Activated T-cell treated with anti-CD3 and anti-CD28 coated beads, Interleukin-2, amount 50 U/mL, for 72 hours (primary cell): ENCODE measurements around the gene HIP1. TPM values are rescaled to one million over a fixed set of nuclear protein-coding genes. Genes with fewer than 3 reads are reported as not detected.

ENCODE experiments used
- ATAC-seq, 2 donors: fragments of 150-1000 bp; cut with Tn5 transposase; replicated peaks in 1 of 2; 2 replicates each; pipeline ENCODE4 v1.10.0; 2021; ENCODE audit warnings: moderate library complexity in 2 of 2, mild to moderate bottlenecking in 1 of 2
- DNase-seq, 2 donors: peaks; one replicate each; pipeline ENCODE4 v3.0.0; 2021 to 2022; ENCODE audit warnings: mixed read lengths in 1 of 2
- H3K27ac Mint-ChIP-seq: one replicate; pipeline ENCODE4 v1.8.0; 2022; ENCODE audit warnings: mild to moderate bottlenecking, moderate library complexity, mixed read lengths
- H3K27me3 Mint-ChIP-seq: one replicate; pipeline ENCODE4 v1.8.0; 2022; ENCODE audit warnings: low read depth, mixed read lengths
- H3K36me3 Mint-ChIP-seq, 2 donors: one replicate each; pipeline ENCODE4 v1.8.0; 2022; ENCODE audit warnings: mixed read lengths in 2 of 2, mild to moderate bottlenecking in 1 of 2; ENCODE audit not compliant: insufficient read depth in 2 of 2
- H3K4me1 Mint-ChIP-seq: one replicate; pipeline ENCODE4 v1.8.0; 2022; ENCODE audit warnings: low read depth, mixed read lengths
- H3K4me3 Mint-ChIP-seq, 2 donors: one replicate each; pipeline ENCODE4 v1.8.0; 2022; ENCODE audit warnings: mild to moderate bottlenecking in 2 of 2, mixed read lengths in 2 of 2, moderate library complexity in 2 of 2
- H3K9me3 Mint-ChIP-seq, 2 donors: one replicate each; pipeline ENCODE4 v1.8.0; 2022; ENCODE audit warnings: mixed read lengths in 2 of 2
- total RNA-seq, 2 donors: library from RNA; stranded (reverse); gene quantifications; one replicate each; pipeline ENCODE4 v1.2.3, GENCODE V29; 2022

The HIP1 gene
- total RNA-seq, 2 donors from 2014 or later, result 10.9 to 11.4 TPM

GRCh38 chr7:75663302-75663907 lies 75.3 kb downstream of the HIP1 start:
- H3K4me3 Mint-ChIP-seq, result no peak overlapping the region
- no peaks in the 10 kb centered on the region for H3K27me3 Mint-ChIP-seq
- no peak overlapping the region for H3K27ac Mint-ChIP-seq
- peak in 1 of 2 donors; percentile 25 for ATAC-seq
- no peaks in the 10 kb centered on the region for H3K9me3 Mint-ChIP-seq
- H3K36me3 Mint-ChIP-seq, result no peaks in the 10 kb centered on the region
- DNase-seq, result no peak
- peaks cover 13% of the 10 kb centered on the region for H3K4me1 Mint-ChIP-seq

GRCh38 chr7:75662579-75663301 lies 76.0 kb downstream of the HIP1 start:
- DNase-seq (peak in 1 of 2 donors; percentile 6), ATAC-seq (peak in 1 of 2 donors; percentile 42)
- Mint-ChIP-seq H3K27me3 (no peaks in the 10 kb centered on the region), H3K27ac (no peak overlapping the region), H3K4me3 (no peak overlapping the region), H3K4me1 (peaks cover 13% of the 10 kb centered on the region), H3K9me3 (no peaks in the 10 kb centered on the region), H3K36me3 (no peaks in the 10 kb centered on the region)

GRCh38 chr7:75660566-75661215 lies 78.0 kb downstream of the HIP1 start:
- no peak overlapping the region for H3K27ac Mint-ChIP-seq
- no peaks in the 10 kb centered on the region for H3K27me3 Mint-ChIP-seq
- no peak overlapping the region for H3K4me3 Mint-ChIP-seq
- DNase-seq (no peak), ATAC-seq (no peak)
- no peaks in the 10 kb centered on the region for H3K9me3 Mint-ChIP-seq
- no peaks in the 10 kb centered on the region for H3K36me3 Mint-ChIP-seq
- H3K4me1 Mint-ChIP-seq, result peaks cover 13% of the 10 kb centered on the region

GRCh38 chr7:75658802-75659201 lies 79.9 kb downstream of the HIP1 start:
- no peaks in the 10 kb centered on the region for H3K9me3 Mint-ChIP-seq
- H3K27ac Mint-ChIP-seq, result no peak overlapping the region
- ATAC-seq (no peak), DNase-seq (no peak)
- H3K36me3 Mint-ChIP-seq, result no peaks in the 10 kb centered on the region
- peaks cover 13% of the 10 kb centered on the region for H3K4me1 Mint-ChIP-seq
- no peaks in the 10 kb centered on the region for H3K27me3 Mint-ChIP-seq
- H3K4me3 Mint-ChIP-seq, result no peak overlapping the region

GRCh38 chr7:75658369-75658768 lies 80.4 kb downstream of the HIP1 start:
- no peak overlapping the region for H3K4me3 Mint-ChIP-seq
- no peaks in the 10 kb centered on the region for H3K9me3 Mint-ChIP-seq
- DNase-seq, result no peak
- H3K4me1 Mint-ChIP-seq, result peaks cover 10% of the 10 kb centered on the region
- no peaks in the 10 kb centered on the region for H3K36me3 Mint-ChIP-seq
- no peaks in the 10 kb centered on the region for H3K27me3 Mint-ChIP-seq
- no peak for ATAC-seq
- no peak overlapping the region for H3K27ac Mint-ChIP-seq

GRCh38 chr7:75657866-75658265 lies 80.9 kb downstream of the HIP1 start:
- Mint-ChIP-seq H3K4me3 (no peak overlapping the region), H3K36me3 (no peaks in the 10 kb centered on the region), H3K9me3 (no peaks in the 10 kb centered on the region), H3K27ac (no peak overlapping the region), H3K4me1 (peaks cover 5% of the 10 kb centered on the region), H3K27me3 (no peaks in the 10 kb centered on the region)
- ATAC-seq (no peak), DNase-seq (no peak)

GRCh38 chr7:75656740-75657139 lies 82.0 kb downstream of the HIP1 start:
- DNase-seq, result no peak
- Mint-ChIP-seq H3K4me3 (no peak overlapping the region), H3K9me3 (no peaks in the 10 kb centered on the region), H3K36me3 (no peaks in the 10 kb centered on the region), H3K4me1 (no peaks in the 10 kb centered on the region), H3K27me3 (no peaks in the 10 kb centered on the region), H3K27ac (no peak overlapping the region)
- ATAC-seq, result no peak

- Mint-ChIP-seq H3K27me3 (no peaks in the 10 kb centered on the region), H3K36me3 (no peaks in the 10 kb centered on the region), H3K4me1 (no peaks in the 10 kb centered on the region), H3K27ac (no peak overlapping the region), H3K4me3 (no peak overlapping the region), H3K9me3 (no peaks in the 10 kb centered on the region)
- ATAC-seq (no peak), DNase-seq (no peak)
Measured at GRCh38 chr7:75655536-75655935, 83.2 kb downstream of the HIP1 start.

- H3K4me1 Mint-ChIP-seq, result no peaks in the 10 kb centered on the region
- no peak for ATAC-seq
- H3K4me3 Mint-ChIP-seq, result no peak overlapping the region
- no peaks in the 10 kb centered on the region for H3K9me3 Mint-ChIP-seq
- no peaks in the 10 kb centered on the region for H3K36me3 Mint-ChIP-seq
- no peak for DNase-seq
- H3K27ac Mint-ChIP-seq, result no peak overlapping the region
- no peaks in the 10 kb centered on the region for H3K27me3 Mint-ChIP-seq
Measured at GRCh38 chr7:75654855-75655254, 83.9 kb downstream of the HIP1 start.

- Mint-ChIP-seq H3K36me3 (no peaks in the 10 kb centered on the region), H3K27ac (no peak overlapping the region), H3K27me3 (no peaks in the 10 kb centered on the region), H3K4me1 (no peaks in the 10 kb centered on the region), H3K9me3 (no peaks in the 10 kb centered on the region), H3K4me3 (no peak overlapping the region)
- ATAC-seq, result no peak
- DNase-seq, result no peak
Measured at GRCh38 chr7:75653651-75654050, 85.1 kb downstream of the HIP1 start.

- Mint-ChIP-seq H3K27me3 (no peaks in the 10 kb centered on the region), H3K4me3 (no peak overlapping the region), H3K4me1 (no peaks in the 10 kb centered on the region), H3K36me3 (no peaks in the 10 kb centered on the region), H3K9me3 (no peaks in the 10 kb centered on the region), H3K27ac (no peak overlapping the region)
- DNase-seq (no peak), ATAC-seq (no peak)
Measured at GRCh38 chr7:75652788-75653187, 86.0 kb downstream of the HIP1 start.

GRCh38 chr7:75650681-75651080 lies 88.1 kb downstream of the HIP1 start:
- Mint-ChIP-seq H3K36me3 (no peaks in the 10 kb centered on the region), H3K4me1 (no peaks in the 10 kb centered on the region), H3K9me3 (peaks cover 0 to 2% of the 10 kb centered on the region in 2 donors), H3K27me3 (no peaks in the 10 kb centered on the region), H3K4me3 (no peak overlapping the region), H3K27ac (no peak overlapping the region)
- no peak for ATAC-seq
- no peak for DNase-seq

- ATAC-seq, result no peak
Measured at GRCh38 chr7:75650062-75650461, 88.7 kb downstream of the HIP1 start.

More at GRCh38 chr7:75650062-75650461, 88.7 kb downstream of the HIP1 start:
- Mint-ChIP-seq H3K9me3 (peaks cover 0 to 2% of the 10 kb centered on the region in 2 donors), H3K4me1 (no peaks in the 10 kb centered on the region), H3K27ac (no peak overlapping the region), H3K27me3 (no peaks in the 10 kb centered on the region), H3K36me3 (no peaks in the 10 kb centered on the region), H3K4me3 (no peak overlapping the region)
- no peak for DNase-seq
